ENCODE data around the gene MMP20. TPM values are rescaled to one million over a fixed set of nuclear protein-coding genes. Genes with fewer than 3 reads are reported as not detected.

Gene MMP20, protein sequence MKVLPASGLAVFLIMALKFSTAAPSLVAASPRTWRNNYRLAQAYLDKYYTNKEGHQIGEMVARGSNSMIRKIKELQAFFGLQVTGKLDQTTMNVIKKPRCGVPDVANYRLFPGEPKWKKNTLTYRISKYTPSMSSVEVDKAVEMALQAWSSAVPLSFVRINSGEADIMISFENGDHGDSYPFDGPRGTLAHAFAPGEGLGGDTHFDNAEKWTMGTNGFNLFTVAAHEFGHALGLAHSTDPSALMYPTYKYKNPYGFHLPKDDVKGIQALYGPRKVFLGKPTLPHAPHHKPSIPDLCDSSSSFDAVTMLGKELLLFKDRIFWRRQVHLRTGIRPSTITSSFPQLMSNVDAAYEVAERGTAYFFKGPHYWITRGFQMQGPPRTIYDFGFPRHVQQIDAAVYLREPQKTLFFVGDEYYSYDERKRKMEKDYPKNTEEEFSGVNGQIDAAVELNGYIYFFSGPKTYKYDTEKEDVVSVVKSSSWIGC
- not detected in 2 replicates for total RNA-seq
- polyA plus RNA-seq: not detected in 2 replicates

GRCh38 chr11:102625177-102625576, at the start of gene MMP20:
Gene MMP20 (minus strand): TSS chr11:102625332. CDS start chr11:102625319, 13 bp downstream.
- no peaks in the 10 kb centered on the region for H3K36me3 ChIP-seq
- DNase-seq (ENCODE audit: low read depth in 1 of 2, low spot score in 1 of 2): no peak
- H3K27me3 ChIP-seq: no peaks in the 10 kb centered on the region
- no peaks in the 10 kb centered on the region for H3K4me1 ChIP-seq (ENCODE audit: low read depth)
- H3K4me3 ChIP-seq: no peak within 1 kb of the TSS
- no peak within 1 kb of the TSS for H3K27ac ChIP-seq
- TF ChIP-seq, protein P1, sequence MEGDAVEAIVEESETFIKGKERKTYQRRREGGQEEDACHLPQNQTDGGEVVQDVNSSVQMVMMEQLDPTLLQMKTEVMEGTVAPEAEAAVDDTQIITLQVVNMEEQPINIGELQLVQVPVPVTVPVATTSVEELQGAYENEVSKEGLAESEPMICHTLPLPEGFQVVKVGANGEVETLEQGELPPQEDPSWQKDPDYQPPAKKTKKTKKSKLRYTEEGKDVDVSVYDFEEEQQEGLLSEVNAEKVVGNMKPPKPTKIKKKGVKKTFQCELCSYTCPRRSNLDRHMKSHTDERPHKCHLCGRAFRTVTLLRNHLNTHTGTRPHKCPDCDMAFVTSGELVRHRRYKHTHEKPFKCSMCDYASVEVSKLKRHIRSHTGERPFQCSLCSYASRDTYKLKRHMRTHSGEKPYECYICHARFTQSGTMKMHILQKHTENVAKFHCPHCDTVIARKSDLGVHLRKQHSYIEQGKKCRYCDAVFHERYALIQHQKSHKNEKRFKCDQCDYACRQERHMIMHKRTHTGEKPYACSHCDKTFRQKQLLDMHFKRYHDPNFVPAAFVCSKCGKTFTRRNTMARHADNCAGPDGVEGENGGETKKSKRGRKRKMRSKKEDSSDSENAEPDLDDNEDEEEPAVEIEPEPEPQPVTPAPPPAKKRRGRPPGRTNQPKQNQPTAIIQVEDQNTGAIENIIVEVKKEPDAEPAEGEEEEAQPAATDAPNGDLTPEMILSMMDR (IDR thresholded peaks at IDR 0.05; ENCODE audit: low read depth, low read length): no peak
- no peaks in the 10 kb centered on the region for H3K9me3 ChIP-seq (ENCODE audit: low read depth)

DNA sequence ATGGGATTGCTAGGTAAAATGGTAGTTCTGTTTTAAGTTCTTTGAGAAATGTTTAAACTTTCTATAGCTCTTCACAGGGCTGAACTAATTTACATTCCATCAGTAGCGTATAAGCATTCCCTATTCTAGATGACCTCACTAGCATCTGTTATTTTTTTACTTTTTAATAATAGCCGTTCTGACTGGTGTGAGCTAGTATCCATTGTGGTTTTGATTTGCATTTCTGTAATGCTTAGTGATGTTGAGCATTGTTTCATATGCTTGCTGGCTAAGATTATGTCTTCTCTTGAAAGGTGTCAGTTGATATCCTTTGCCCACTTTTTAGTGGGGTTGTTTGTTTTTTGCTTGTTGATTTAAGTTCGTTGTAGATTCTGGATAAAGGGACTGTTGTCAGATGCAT, 44.5 kb upstream of the MMP20 start:
- DNase-seq (ENCODE audit: low read depth in 1 of 2, low spot score in 1 of 2): no peak
- Histone ChIP-seq H3K36me3 (no peaks in the 10 kb centered on the region), H3K4me1 (ENCODE audit: low read depth) (no peaks in the 10 kb centered on the region), H3K27me3 (no peaks in the 10 kb centered on the region), H3K4me3 (no peak overlapping the region), H3K27ac (no peak overlapping the region), H3K9me3 (ENCODE audit: low read depth) (no peaks in the 10 kb centered on the region)
- TF ChIP-seq, protein P1 (IDR thresholded peaks at IDR 0.05; ENCODE audit: low read depth, low read length): no peak

GRCh38 chr11:102666331-102666957, 41.3 kb upstream of the MMP20 start:
- no peaks in the 10 kb centered on the region for H3K9me3 ChIP-seq (ENCODE audit: low read depth)
- no peak overlapping the region for H3K27ac ChIP-seq
- H3K4me3 ChIP-seq: no peak overlapping the region
- no peaks in the 10 kb centered on the region for H3K36me3 ChIP-seq
- no peaks in the 10 kb centered on the region for H3K4me1 ChIP-seq (ENCODE audit: low read depth)
- peak; percentile 64 to 67 for DNase-seq (ENCODE audit: low read depth in 1 of 2, low spot score in 1 of 2)
- H3K27me3 ChIP-seq: no peaks in the 10 kb centered on the region
- TF ChIP-seq, protein P1 (IDR thresholded peaks at IDR 0.05; ENCODE audit: low read depth, low read length): peak; percentile 88

- no peak overlapping the region for H3K4me3 ChIP-seq
- no peaks in the 10 kb centered on the region for H3K27me3 ChIP-seq
- no peaks in the 10 kb centered on the region for H3K9me3 ChIP-seq (ENCODE audit: low read depth)
- no peak overlapping the region for H3K27ac ChIP-seq
- H3K4me1 ChIP-seq (ENCODE audit: low read depth): no peaks in the 10 kb centered on the region
- no peaks in the 10 kb centered on the region for H3K36me3 ChIP-seq
- TF ChIP-seq, protein P1 (IDR thresholded peaks at IDR 0.05; ENCODE audit: low read depth, low read length): peak; percentile 45
- peak in 1 of 2 donors; percentile 11 for DNase-seq (ENCODE audit: low read depth in 1 of 2, low spot score in 1 of 2)
These were observed 39.0 kb upstream of the MMP20 start for GRCh38 chr11:102664001-102664752.

- Histone ChIP-seq H3K4me3 (no peak overlapping the region), H3K27me3 (no peaks in the 10 kb centered on the region)
- TF ChIP-seq, protein P1 (IDR thresholded peaks at IDR 0.05; ENCODE audit: low read depth, low read length): no peak
These were observed 37.5 kb upstream of the MMP20 start for GRCh38 chr11:102662607-102663006.

More at GRCh38 chr11:102662607-102663006, 37.5 kb upstream of the MMP20 start:
- H3K36me3 ChIP-seq: no peaks in the 10 kb centered on the region
- H3K27ac ChIP-seq: no peak overlapping the region
- no peak for DNase-seq (ENCODE audit: low read depth in 1 of 2, low spot score in 1 of 2)
- no peaks in the 10 kb centered on the region for H3K9me3 ChIP-seq (ENCODE audit: low read depth)
- H3K4me1 ChIP-seq (ENCODE audit: low read depth): no peaks in the 10 kb centered on the region

Data from cardiac muscle cell (in vitro differentiated cells and primary cell).